ENCODE measurements around the gene MITF.

Gene MITF

GRCh38 chr3:69739204-69740102 is at the start of gene MITF:
Gene MITF, plus strand, starts transcription at chr3:69739464. Its CDS starts 134 bp downstream, at chr3:69739598.
- in situ Hi-C loops (cut with MboI; ENCODE audit: low sequenced_read_pairs), result no loop called here

- in situ Hi-C loops (cut with MboI; ENCODE audit: low sequenced_read_pairs), result no loop called here
These were observed 47.4 kb upstream of the MITF start for GRCh38 chr3:69691860-69692259.

GRCh38 chr3:69692761-69693160 is 46.5 kb upstream of the MITF start:
- in situ Hi-C loops (cut with MboI; ENCODE audit: low sequenced_read_pairs), result no loop called here

- in situ Hi-C loops (cut with MboI; ENCODE audit: low sequenced_read_pairs), result no loop called here
These were observed 43.8 kb upstream of the MITF start for GRCh38 chr3:69695443-69695842.

GRCh38 chr3:69695933-69696332 is 43.3 kb upstream of the MITF start:
- in situ Hi-C loops (cut with MboI; ENCODE audit: low sequenced_read_pairs), result no loop called here

GRCh38 chr3:69696367-69696766 is 42.9 kb upstream of the MITF start:
- in situ Hi-C loops (cut with MboI; ENCODE audit: low sequenced_read_pairs), result no loop called here

- in situ Hi-C loops (cut with MboI; ENCODE audit: low sequenced_read_pairs), result no loop called here
These were observed 41.9 kb upstream of the MITF start for GRCh38 chr3:69697381-69697780.

- in situ Hi-C loops (cut with MboI; ENCODE audit: low sequenced_read_pairs), result no loop called here
These were observed 40.5 kb upstream of the MITF start for GRCh38 chr3:69698728-69699127.

GRCh38 chr3:69699183-69699582 is 40.1 kb upstream of the MITF start:
- in situ Hi-C loops (cut with MboI; ENCODE audit: low sequenced_read_pairs), result no loop called here

- in situ Hi-C loops (cut with MboI; ENCODE audit: low sequenced_read_pairs), result no loop called here
These were observed 38.3 kb upstream of the MITF start for GRCh38 chr3:69700949-69701348.

- in situ Hi-C loops (cut with MboI; ENCODE audit: low sequenced_read_pairs), result no loop called here
These were observed 28.9 kb upstream of the MITF start for GRCh38 chr3:69710153-69710977.

- in situ Hi-C loops (cut with MboI; ENCODE audit: low sequenced_read_pairs), result no loop called here
These were observed 27.0 kb upstream of the MITF start for GRCh38 chr3:69712269-69712668.

GRCh38 chr3:69712933-69713332 is 26.3 kb upstream of the MITF start:
- in situ Hi-C loops (cut with MboI; ENCODE audit: low sequenced_read_pairs), result no loop called here

GRCh38 chr3:69715204-69715603 is 24.1 kb upstream of the MITF start:
- in situ Hi-C loops (cut with MboI; ENCODE audit: low sequenced_read_pairs), result no loop called here

GRCh38 chr3:69716119-69716518 is 23.1 kb upstream of the MITF start:
- in situ Hi-C loops (cut with MboI; ENCODE audit: low sequenced_read_pairs), result no loop called here

- in situ Hi-C loops (cut with MboI; ENCODE audit: low sequenced_read_pairs), result no loop called here
These were observed 20.2 kb upstream of the MITF start for GRCh38 chr3:69718866-69719586.

- in situ Hi-C loops (cut with MboI; ENCODE audit: low sequenced_read_pairs), result no loop called here
These were observed 19.6 kb upstream of the MITF start for GRCh38 chr3:69719587-69720122.

- in situ Hi-C loops (cut with MboI; ENCODE audit: low sequenced_read_pairs), result no loop called here
These were observed 18.4 kb upstream of the MITF start for GRCh38 chr3:69720824-69721223.

GRCh38 chr3:69723389-69723788 is 15.9 kb upstream of the MITF start:
- in situ Hi-C loops (cut with MboI; ENCODE audit: low sequenced_read_pairs), result no loop called here

- in situ Hi-C loops (cut with MboI; ENCODE audit: low sequenced_read_pairs), result no loop called here
These were observed 14.4 kb upstream of the MITF start for GRCh38 chr3:69724722-69725435.
